H1 (cell line): ENCODE results near the gene SMARCC1. TPM values are rescaled to one million over a fixed set of nuclear protein-coding genes. Genes with fewer than 3 reads are reported as not detected.

ENCODE experiments used
- ATF3 ChIP-seq: IDR thresholded peaks from 2 replicates; pipeline ENCODE4 v1.6.1; 2011; ENCODE audit warnings: low read depth, mild to moderate bottlenecking, low read length; ENCODE audit not compliant: insufficient read depth
- BACH1 ChIP-seq: IDR thresholded peaks from 2 replicates; pipeline ENCODE4 v1.6.1; 2012; ENCODE audit warnings: low read length, improper control_type of control experiment
- BCL11A ChIP-seq, 2 experiments: IDR thresholded peaks; one replicate each; pipeline ENCODE4 v1.6.1; 2011; ENCODE audit warnings: low read depth in 2 of 2, low read length in 2 of 2, mild to moderate bottlenecking in 2 of 2
- CHD2 ChIP-seq: IDR thresholded peaks from 2 replicates; pipeline ENCODE4 v1.6.1; 2012; ENCODE audit warnings: low read length, improper control_type of control experiment
- CHD7 ChIP-seq: fragments of 300-600 bp; sonication (generic); IDR thresholded peaks from 2 replicates; pipeline ENCODE4 v1.7.1; 2012; ENCODE audit warnings: low read length, moderate library complexity, mild to moderate bottlenecking, inconsistent platforms; ENCODE audit not compliant: insufficient replicate concordance
- EZH2 ChIP-seq: fragments of 200-600 bp; sonication (generic); IDR thresholded peaks from 2 replicates; pipeline ENCODE4 v1.7.1; 2012; ENCODE audit warnings: low read depth, mild to moderate bottlenecking, moderate library complexity, low read length, inconsistent platforms; ENCODE audit not compliant: severe bottlenecking
- GABPA ChIP-seq: IDR thresholded peaks from 2 replicates; pipeline ENCODE4 v1.6.1; 2011; ENCODE audit warnings: mild to moderate bottlenecking, low read length, moderate library complexity, borderline replicate concordance; ENCODE audit not compliant: insufficient read depth
- RNF2 ChIP-seq: fragments of 200-900, 300-1000 bp; sonication (generic); IDR thresholded peaks from 2 replicates; pipeline ENCODE4 v1.7.1; 2016; ENCODE audit warnings: borderline replicate concordance, low read depth, mild to moderate bottlenecking, antibody characterized with exemption, low read length; ENCODE audit not compliant: poor library complexity, severe bottlenecking; ENCODE audit errors: missing control alignments
- SAP30 ChIP-seq: fragments of 300-600 bp; sonication (generic); IDR thresholded peaks from 2 replicates; pipeline ENCODE4 v1.7.1; 2012; ENCODE audit warnings: low read length, moderate library complexity, mild to moderate bottlenecking, inconsistent platforms; ENCODE audit not compliant: insufficient read depth, insufficient replicate concordance
- SIN3A ChIP-seq, 2 experiments: IDR thresholded peaks in 1 of 2; conservative IDR thresholded peaks in 1 of 2; 2 replicates each; pipeline ENCODE4 v1.6.1; 2011 to 2012; ENCODE audit warnings: low read length in 2 of 2, improper control_type of control experiment in 1 of 2, low read depth in 1 of 2, mild to moderate bottlenecking in 1 of 2
- polyA plus RNA-seq, 7 experiments: library from polyadenylated mRNA; depleted of rRNA in 3 of 7; stranded (reverse) in 5 of 7; unstranded in 2 of 7; fragments of >200 nt in 5 of 7; fragments of 200-250 nt in 2 of 7; gene quantifications; 1 replicate in 5 of 7; 2 replicates in 1 of 7; 4 replicates in 1 of 7; pipeline versions ENCODE4 v1.2.1 to v1.2.3, GENCODE V29; 2011 to 2013; ENCODE audit warnings: missing spikeins in 2 of 7, mixed read lengths in 2 of 7
- total RNA-seq: library from RNA; stranded (reverse); fragmentation: NEBNext Ultra II Directional; extraction: Animal tissue kit (Norgen Biotek cat#: 25700); gene quantifications from 2 replicates; pipeline ENCODE4 v1.2.1, GENCODE V29; 2021

Gene SMARCC1
- total and polyA plus RNA-seq, 2 of the 8 experiments (the other 6 are each of a cell fraction or from before 2014, with no cell fraction given): 64.1 to 335 TPM

DNA sequence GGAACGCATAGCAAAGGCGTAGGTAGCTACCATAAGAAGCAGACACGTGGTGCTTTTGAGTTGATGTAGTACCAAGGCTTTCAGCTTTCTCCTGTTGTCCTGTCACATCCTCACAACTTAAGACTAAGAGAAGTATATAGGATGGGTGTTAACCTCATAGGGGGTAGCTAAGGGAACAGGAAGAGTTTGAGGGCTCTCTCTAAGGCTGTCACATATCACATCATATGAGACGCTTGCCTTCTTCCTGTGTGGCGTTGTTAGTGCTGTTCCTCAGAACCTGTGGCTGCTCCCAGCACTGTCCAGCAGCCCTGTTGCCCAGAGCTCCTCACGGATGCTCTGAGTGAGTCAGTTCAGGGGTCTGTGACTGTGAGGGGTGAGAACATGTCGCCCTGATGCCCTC, 35.9 kb upstream of the SMARCC1 start (continued):
- no peak for TF ChIP-seq CHD7
- no peak for TF ChIP-seq SAP30
- TF ChIP-seq RNF2: no peak
- no peak for TF ChIP-seq GABPA
- no peak for TF ChIP-seq EZH2
- no peak for TF ChIP-seq ATF3
- no peak for TF ChIP-seq SIN3A (conservative IDR thresholded peaks at IDR 0.05 in 1 of 2, IDR thresholded peaks at IDR 0.05 in 1 of 2; ENCODE audit: low read depth in 1 of 2, low read length in 2 of 2)
- no peak for TF ChIP-seq BCL11A (IDR thresholded peaks at IDR 0.05; ENCODE audit: low read depth in 2 of 2, low read length in 2 of 2)
- TF ChIP-seq CHD2: no peak
- TF ChIP-seq BACH1: no peak
